ENCODE data around the gene TRIM56. TPM values are rescaled to one million over a fixed set of nuclear protein-coding genes. Genes with fewer than 3 reads are reported as not detected.

Gene TRIM56
- total and polyA plus RNA-seq, 2 of the 13 experiments (the other 11 are each of a cell fraction or from before 2014, with no cell fraction given): 3.2 to 7.1 TPM

DNA sequence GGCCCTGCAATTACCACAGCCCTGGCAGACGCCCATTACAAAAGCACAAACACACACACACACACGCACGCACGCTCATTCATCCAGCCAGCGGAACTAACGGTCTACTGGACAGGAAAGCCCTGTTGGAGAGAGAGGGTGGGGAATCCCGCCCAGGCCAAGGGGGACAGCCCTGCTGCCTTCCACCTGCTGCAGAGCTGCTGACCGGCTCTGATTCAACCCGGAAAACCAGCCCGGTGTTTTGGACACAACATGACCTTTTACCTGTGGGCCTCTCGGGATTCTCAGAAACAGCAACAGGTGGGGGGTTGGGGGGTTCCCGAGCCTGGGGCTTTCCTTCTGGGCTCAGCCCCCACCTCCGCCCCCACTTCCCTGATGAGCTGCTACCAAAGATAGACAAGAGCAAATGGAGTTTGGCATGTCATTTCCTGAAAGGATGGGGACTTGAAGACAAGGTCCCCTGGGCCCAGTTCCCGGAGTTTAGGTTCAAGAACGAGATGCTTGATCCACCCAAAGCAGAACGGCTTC, 23.1 kb downstream of the TRIM56 start (continued):
- TF ChIP-seq, protein P1, sequence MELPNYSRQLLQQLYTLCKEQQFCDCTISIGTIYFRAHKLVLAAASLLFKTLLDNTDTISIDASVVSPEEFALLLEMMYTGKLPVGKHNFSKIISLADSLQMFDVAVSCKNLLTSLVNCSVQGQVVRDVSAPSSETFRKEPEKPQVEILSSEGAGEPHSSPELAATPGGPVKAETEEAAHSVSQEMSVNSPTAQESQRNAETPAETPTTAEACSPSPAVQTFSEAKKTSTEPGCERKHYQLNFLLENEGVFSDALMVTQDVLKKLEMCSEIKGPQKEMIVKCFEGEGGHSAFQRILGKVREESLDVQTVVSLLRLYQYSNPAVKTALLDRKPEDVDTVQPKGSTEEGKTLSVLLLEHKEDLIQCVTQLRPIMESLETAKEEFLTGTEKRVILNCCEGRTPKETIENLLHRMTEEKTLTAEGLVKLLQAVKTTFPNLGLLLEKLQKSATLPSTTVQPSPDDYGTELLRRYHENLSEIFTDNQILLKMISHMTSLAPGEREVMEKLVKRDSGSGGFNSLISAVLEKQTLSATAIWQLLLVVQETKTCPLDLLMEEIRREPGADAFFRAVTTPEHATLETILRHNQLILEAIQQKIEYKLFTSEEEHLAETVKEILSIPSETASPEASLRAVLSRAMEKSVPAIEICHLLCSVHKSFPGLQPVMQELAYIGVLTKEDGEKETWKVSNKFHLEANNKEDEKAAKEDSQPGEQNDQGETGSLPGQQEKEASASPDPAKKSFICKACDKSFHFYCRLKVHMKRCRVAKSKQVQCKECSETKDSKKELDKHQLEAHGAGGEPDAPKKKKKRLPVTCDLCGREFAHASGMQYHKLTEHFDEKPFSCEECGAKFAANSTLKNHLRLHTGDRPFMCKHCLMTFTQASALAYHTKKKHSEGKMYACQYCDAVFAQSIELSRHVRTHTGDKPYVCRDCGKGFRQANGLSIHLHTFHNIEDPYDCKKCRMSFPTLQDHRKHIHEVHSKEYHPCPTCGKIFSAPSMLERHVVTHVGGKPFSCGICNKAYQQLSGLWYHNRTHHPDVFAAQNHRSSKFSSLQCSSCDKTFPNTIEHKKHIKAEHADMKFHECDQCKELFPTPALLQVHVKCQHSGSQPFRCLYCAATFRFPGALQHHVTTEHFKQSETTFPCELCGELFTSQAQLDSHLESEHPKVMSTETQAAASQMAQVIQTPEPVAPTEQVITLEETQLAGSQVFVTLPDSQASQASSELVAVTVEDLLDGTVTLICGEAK (IDR thresholded peaks at IDR 0.05): no peak
- TF ChIP-seq, protein P1 (CRISPR knock-in tag; IDR thresholded peaks at IDR 0.05): no peak; the same call in 1 of the 2 replicates
- TF ChIP-seq KMT2B (CRISPR knock-in tag; IDR thresholded peaks at IDR 0.05) (no peak), ZNF101 (CRISPR knock-in tag; IDR thresholded peaks at IDR 0.05; ENCODE audit: borderline replicate concordance, low read depth) (no peak), HNRNPUL1 (IDR thresholded peaks at IDR 0.05; ENCODE audit: low read depth, low read length) (no peak), NCOA2 (CRISPR knock-in tag; IDR thresholded peaks at IDR 0.05) (no peak), MEIS2 (CRISPR knock-in tag; IDR thresholded peaks at IDR 0.05) (no peak), NFIB (CRISPR knock-in tag; IDR thresholded peaks at IDR 0.05; ENCODE audit: borderline replicate concordance) (no peak), SNRNP70 (IDR thresholded peaks at IDR 0.05; ENCODE audit: low read depth, low read length) (no peak), CHD2 (IDR thresholded peaks at IDR 0.05; ENCODE audit: low read depth, low read length) (no peak)
- TF ChIP-seq, protein P2, sequence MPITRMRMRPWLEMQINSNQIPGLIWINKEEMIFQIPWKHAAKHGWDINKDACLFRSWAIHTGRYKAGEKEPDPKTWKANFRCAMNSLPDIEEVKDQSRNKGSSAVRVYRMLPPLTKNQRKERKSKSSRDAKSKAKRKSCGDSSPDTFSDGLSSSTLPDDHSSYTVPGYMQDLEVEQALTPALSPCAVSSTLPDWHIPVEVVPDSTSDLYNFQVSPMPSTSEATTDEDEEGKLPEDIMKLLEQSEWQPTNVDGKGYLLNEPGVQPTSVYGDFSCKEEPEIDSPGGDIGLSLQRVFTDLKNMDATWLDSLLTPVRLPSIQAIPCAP (CRISPR knock-in tag; IDR thresholded peaks at IDR 0.05; ENCODE audit: low read depth): no peak
- TF ChIP-seq, protein P3, sequence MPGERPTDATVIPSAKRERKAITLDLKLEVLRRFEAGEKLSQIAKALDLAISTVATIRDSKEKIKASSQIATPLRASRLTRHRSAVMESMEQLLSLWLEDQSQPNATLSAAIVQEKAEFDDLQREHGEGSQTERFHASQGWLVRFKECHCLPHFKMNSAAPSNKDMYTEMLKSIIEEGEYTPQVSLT (CRISPR knock-in tag; IDR thresholded peaks at IDR 0.05; ENCODE audit: borderline replicate concordance, low read depth): no peak
- TF ChIP-seq, protein P4, sequence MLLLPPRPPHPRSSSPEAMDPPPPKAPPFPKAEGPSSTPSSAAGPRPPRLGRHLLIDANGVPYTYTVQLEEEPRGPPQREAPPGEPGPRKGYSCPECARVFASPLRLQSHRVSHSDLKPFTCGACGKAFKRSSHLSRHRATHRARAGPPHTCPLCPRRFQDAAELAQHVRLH (CRISPR knock-in tag; IDR thresholded peaks at IDR 0.05; ENCODE audit: borderline replicate concordance, low read depth): no peak
- TF ChIP-seq, protein P5, sequence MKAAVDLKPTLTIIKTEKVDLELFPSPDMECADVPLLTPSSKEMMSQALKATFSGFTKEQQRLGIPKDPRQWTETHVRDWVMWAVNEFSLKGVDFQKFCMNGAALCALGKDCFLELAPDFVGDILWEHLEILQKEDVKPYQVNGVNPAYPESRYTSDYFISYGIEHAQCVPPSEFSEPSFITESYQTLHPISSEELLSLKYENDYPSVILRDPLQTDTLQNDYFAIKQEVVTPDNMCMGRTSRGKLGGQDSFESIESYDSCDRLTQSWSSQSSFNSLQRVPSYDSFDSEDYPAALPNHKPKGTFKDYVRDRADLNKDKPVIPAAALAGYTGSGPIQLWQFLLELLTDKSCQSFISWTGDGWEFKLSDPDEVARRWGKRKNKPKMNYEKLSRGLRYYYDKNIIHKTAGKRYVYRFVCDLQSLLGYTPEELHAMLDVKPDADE (CRISPR knock-in tag; IDR thresholded peaks at IDR 0.05): no peak
- TF ChIP-seq, protein P6, sequence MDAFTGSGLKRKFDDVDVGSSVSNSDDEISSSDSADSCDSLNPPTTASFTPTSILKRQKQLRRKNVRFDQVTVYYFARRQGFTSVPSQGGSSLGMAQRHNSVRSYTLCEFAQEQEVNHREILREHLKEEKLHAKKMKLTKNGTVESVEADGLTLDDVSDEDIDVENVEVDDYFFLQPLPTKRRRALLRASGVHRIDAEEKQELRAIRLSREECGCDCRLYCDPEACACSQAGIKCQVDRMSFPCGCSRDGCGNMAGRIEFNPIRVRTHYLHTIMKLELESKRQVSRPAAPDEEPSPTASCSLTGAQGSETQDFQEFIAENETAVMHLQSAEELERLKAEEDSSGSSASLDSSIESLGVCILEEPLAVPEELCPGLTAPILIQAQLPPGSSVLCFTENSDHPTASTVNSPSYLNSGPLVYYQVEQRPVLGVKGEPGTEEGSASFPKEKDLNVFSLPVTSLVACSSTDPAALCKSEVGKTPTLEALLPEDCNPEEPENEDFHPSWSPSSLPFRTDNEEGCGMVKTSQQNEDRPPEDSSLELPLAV (CRISPR knock-in tag; conservative IDR thresholded peaks at IDR 0.05; ENCODE audit: low read depth): no peak
